Mesenteric fat pad (tissue), 1 donor: ENCODE measurements around the gene SFT2D2. TPM values are rescaled to one million over a fixed set of nuclear protein-coding genes. Genes with fewer than 3 reads are reported as not detected.

ENCODE experiments used
- DNase-seq: peaks from one replicate; pipeline ENCODE4 v3.0.0-alpha.2; 2020; ENCODE audit warnings: low spot score
- total RNA-seq: library from RNA; stranded (reverse); fragmentation: NEBNext Ultra II Directional; extraction: Animal tissue kit (Norgen Biotek cat#: 25700); gene quantifications from one replicate; pipeline ENCODE4 v1.2.1, GENCODE V29; 2021
- donor health status: DM: yes; HTN: yes; CAD: no.

Gene SFT2D2
- total RNA-seq, 1 donor from 2014 or later, result 53.3 TPM

- DNase-seq, result no peak
These were observed 37.3 kb downstream of the SFT2D2 start for GRCh38 chr1:168263130-168263529.

- no peak for DNase-seq
These were observed 38.5 kb downstream of the SFT2D2 start for GRCh38 chr1:168264296-168264695.

GRCh38 chr1:168265596-168265995 lies 39.8 kb downstream of the SFT2D2 start:
- DNase-seq, result no peak

GRCh38 chr1:168266644-168267186 lies 40.9 kb downstream of the SFT2D2 start:
- DNase-seq, result no peak

GRCh38 chr1:168271636-168272035 lies 45.8 kb downstream of the SFT2D2 start:
- DNase-seq, result no peak

- DNase-seq, result no peak
These were observed 47.8 kb downstream of the SFT2D2 start for GRCh38 chr1:168273575-168273974.

- no peak for DNase-seq
These were observed 53.4 kb downstream of the SFT2D2 start for GRCh38 chr1:168279253-168279652.

- DNase-seq, result no peak
These were observed 54.6 kb downstream of the SFT2D2 start, which contains the start of gene TBX19 for GRCh38 chr1:168280296-168280927. TSS of gene TBX19 (plus strand) at chr1:168280877. CDS start at chr1:168281091, 214 bp downstream.

- DNase-seq, result no peak
These were observed 56.0 kb downstream of the SFT2D2 start for GRCh38 chr1:168281603-168282325.

- DNase-seq, result no peak
These were observed 59.7 kb downstream of the SFT2D2 start for GRCh38 chr1:168285521-168285790.

GRCh38 chr1:168285971-168286927 lies 60.4 kb downstream of the SFT2D2 start:
- no peak for DNase-seq

GRCh38 chr1:168287237-168287664 lies 61.4 kb downstream of the SFT2D2 start:
- DNase-seq, result no peak

- DNase-seq, result no peak
These were observed 62.7 kb downstream of the SFT2D2 start for GRCh38 chr1:168288311-168289052.

- no peak for DNase-seq
These were observed 65.5 kb downstream of the SFT2D2 start for GRCh38 chr1:168291222-168291837.

GRCh38 chr1:168293356-168293755 lies 67.6 kb downstream of the SFT2D2 start:
- no peak for DNase-seq

GRCh38 chr1:168295411-168296114 lies 69.8 kb downstream of the SFT2D2 start:
- no peak for DNase-seq

GRCh38 chr1:168297019-168297730 lies 71.4 kb downstream of the SFT2D2 start:
- no peak for DNase-seq

GRCh38 chr1:168298446-168298845 lies 72.6 kb downstream of the SFT2D2 start:
- DNase-seq, result no peak

- DNase-seq, result no peak
These were observed 74.8 kb downstream of the SFT2D2 start for GRCh38 chr1:168300626-168301025.
